NCI-H146 treated with DMSO at 0.1 percent for 48 hours (cell line): ENCODE measurements around the gene FUCA1.
"Not testable (repeated sequence)": the region's sequence is repeated elsewhere in the genome, so short reads cannot be mapped to it uniquely, and the experiment has no call there.

Experiments used
- DNase-seq: peaks from one replicate; lab custom pipeline; 2025; ENCODE audit not compliant: unreplicated experiment; lab: John Stamatoyannopoulos, UW

Gene FUCA1

GRCh38 chr1:23803674-23804073 lies 64.4 kb downstream of the FUCA1 start:
- DNase-seq: no peak

GRCh38 chr1:23802809-23803342 lies 65.2 kb downstream of the FUCA1 start:
- not testable (repeated sequence) for DNase-seq

- DNase-seq: no peak
These were observed 66.2 kb downstream of the FUCA1 start for GRCh38 chr1:23801876-23802275.

GRCh38 chr1:23801338-23801748 lies 66.7 kb downstream of the FUCA1 start:
- no peak for DNase-seq

GRCh38 chr1:23800400-23801337 lies 67.4 kb downstream of the FUCA1 start, which contains the start of gene GALE:
TSS of gene GALE (minus strand) at chr1:23800754. CDS start at chr1:23799007, 1,747 bp downstream.
- DNase-seq: peak; percentile 74

GRCh38 chr1:23799570-23800399 lies 68.3 kb downstream of the FUCA1 start:
- no peak for DNase-seq

- no peak for DNase-seq
These were observed 68.9 kb downstream of the FUCA1 start for GRCh38 chr1:23799255-23799569.

- no peak for DNase-seq
These were observed 69.4 kb downstream of the FUCA1 start for GRCh38 chr1:23798662-23799142.

GRCh38 chr1:23797478-23798448 lies 70.3 kb downstream of the FUCA1 start:
- no peak for DNase-seq

GRCh38 chr1:23796466-23797271 lies 71.4 kb downstream of the FUCA1 start:
- DNase-seq: no peak

- no peak for DNase-seq
These were observed 72.2 kb downstream of the FUCA1 start for GRCh38 chr1:23795676-23796465.
